HCT116 (cell line): ENCODE data around the gene MAPK14. TPM values are rescaled to one million over a fixed set of nuclear protein-coding genes. Genes with fewer than 3 reads are reported as not detected.

ENCODE experiments used
- ATAC-seq: fragments of 200-7000 bp; cut with Tn5 transposase; 2 replicates; pipeline ENCODE4 v1.9.1; 2020; ENCODE audit warnings: mild to moderate bottlenecking, moderate library complexity
- BruUV-seq: library from RNA; stranded (reverse); fragments of 400-500 nt; replicated peaks from 2 replicates; lab custom pipeline; 2021; lab: Mats Ljungman, UMichigan
- CTCF ChIA-PET: fragments of 300-600 bp; sonication (Branson Sonifier 250); formaldehyde crosslinking; loops from one replicate; lab custom pipeline; 2021; ENCODE audit warnings: antibody characterized with exemption; lab: Charles Lee
- POLR2A ChIA-PET: fragments of 300-600, 350-600 bp; sonication (Branson Sonifier 250); formaldehyde crosslinking; loops from one replicate; lab custom pipeline; 2021; ENCODE audit warnings: antibody characterized with exemption; lab: Charles Lee
- RAD21 ChIA-PET, 2 experiments: fragments of 300-600 bp; sonication (Branson Sonifier 250); formaldehyde crosslinking; loops; one replicate each; lab custom pipeline; 2023; ENCODE audit warnings: low total read pairs in 2 of 2; ENCODE audit not compliant: uncharacterized antibody in 2 of 2, unreplicated experiment in 2 of 2, low non-redundant PET in 1 of 2; lab: Charles Lee
- DNase-seq: peaks from one replicate; pipeline ENCODE4 v3.0.0-alpha.2; 2010; ENCODE audit warnings: low read depth, low spot score
- H2AFZ ChIP-seq: fragments of 200-600 bp; shearing (Covaris generic), sonication (generic); 2 replicates; pipeline ENCODE4 v1.6.1; 2017; ENCODE audit warnings: low read depth, mixed run types, mixed read lengths, antibody characterized with exemption, low read length; ENCODE audit not compliant: poor library complexity, severe bottlenecking
- H3K27ac ChIP-seq: 2 replicates; pipeline ENCODE4 v1.5.1; 2012; ENCODE audit warnings: low read depth, low read length
- H3K27me3 ChIP-seq: fragments of 200-600 bp; sonication (generic); 2 replicates; pipeline ENCODE4 v1.6.1; 2016; ENCODE audit warnings: mixed run types, low read length, mixed read lengths; ENCODE audit not compliant: insufficient read depth
- H3K36me3 ChIP-seq, 2 experiments: fragments of 200-500 bp in 1 of 2; fragments of 200-600 bp in 1 of 2; sonication (Bioruptor generic) in 1 of 2; sonication (generic) in 1 of 2; 2 replicates each; pipeline versions ENCODE4 v1.5.1 to v1.6.1; 2014 to 2016; ENCODE audit warnings: low read length in 2 of 2, inconsistent platforms in 1 of 2, mixed read lengths in 1 of 2, mixed run types in 1 of 2; ENCODE audit not compliant: insufficient read depth in 2 of 2, control insufficient read depth in 1 of 2
- H3K4me1 ChIP-seq, 2 experiments: fragments of 200-600 bp in 1 of 2; sonication (generic) in 1 of 2; 2 replicates each; pipeline versions ENCODE4 v1.5.1 to v1.6.1; 2012 to 2017; ENCODE audit warnings: low read length in 2 of 2, inconsistent platforms in 1 of 2, mild to moderate bottlenecking in 1 of 2, mixed read lengths in 1 of 2, mixed run types in 1 of 2, moderate library complexity in 1 of 2; ENCODE audit not compliant: insufficient read depth in 2 of 2, control insufficient read depth in 1 of 2
- H3K4me2 ChIP-seq: fragments of 200-600 bp; sonication (generic); 2 replicates; pipeline ENCODE4 v1.6.1; 2017; ENCODE audit warnings: mixed run types, low read length, mixed read lengths
- H3K4me3 ChIP-seq, 2 experiments: fragments of 200-600 bp in 1 of 2; sonication (generic) in 1 of 2; replicated peaks in 1 of 2; 2 replicates each; pipeline ENCODE4 v1.5.1; 2011 to 2016; ENCODE audit warnings: low read length in 2 of 2, control low read depth in 1 of 2, low read depth in 1 of 2, mild to moderate bottlenecking in 1 of 2, mixed read lengths in 1 of 2, mixed run types in 1 of 2
- H3K79me2 ChIP-seq: fragments of 200-600 bp; sonication (generic); 2 replicates; pipeline ENCODE4 v1.6.1; 2017; ENCODE audit warnings: mild to moderate bottlenecking, mixed run types, low read length, moderate library complexity, mixed read lengths; ENCODE audit not compliant: insufficient read depth
- H3K9ac ChIP-seq: fragments of 200-600 bp; sonication (generic); 2 replicates; pipeline ENCODE4 v1.6.1; 2016; ENCODE audit warnings: low read length, mixed read lengths
- H3K9me2 ChIP-seq: fragments of 200-600 bp; sonication (generic), shearing (Covaris generic); 2 replicates; pipeline ENCODE4 v1.6.1; 2017; ENCODE audit warnings: mixed run types, mild to moderate bottlenecking, moderate library complexity; ENCODE audit not compliant: insufficient read depth
- H3K9me3 ChIP-seq, 2 experiments: fragments of 200-500 bp in 1 of 2; fragments of 200-600 bp in 1 of 2; sonication (Bioruptor generic) in 1 of 2; sonication (generic) in 1 of 2; 2 replicates each; pipeline ENCODE4 v1.6.1; 2014 to 2017; ENCODE audit warnings: low read length in 2 of 2, mixed read lengths in 2 of 2, inconsistent platforms in 1 of 2, low read depth in 1 of 2, mild to moderate bottlenecking in 1 of 2, mixed run types in 1 of 2, moderate library complexity in 1 of 2; ENCODE audit not compliant: control insufficient read depth in 1 of 2, insufficient read depth in 1 of 2
- H4K20me1 ChIP-seq: fragments of 200-600 bp; sonication (generic), shearing (Covaris generic); 2 replicates; pipeline ENCODE4 v1.6.1; 2017; ENCODE audit warnings: mixed run types, mild to moderate bottlenecking, moderate library complexity; ENCODE audit not compliant: insufficient read depth
- CBX3 ChIP-seq: IDR thresholded peaks from 2 replicates; pipeline ENCODE4 v1.6.1; 2012; ENCODE audit warnings: low read depth
- CEBPB ChIP-seq: IDR thresholded peaks from 2 replicates; pipeline ENCODE4 v1.6.1; 2012; ENCODE audit warnings: low read depth
- EZH2 ChIP-seq: fragments of 200-600 bp; sonication (generic); IDR thresholded peaks from 2 replicates; pipeline ENCODE4 v1.6.1; 2017; ENCODE audit warnings: antibody characterized with exemption, mixed run types
- FOSL1 ChIP-seq: IDR thresholded peaks from 2 replicates; pipeline ENCODE4 v1.6.1; 2012; ENCODE audit warnings: low read depth
- POLR2AphosphoS5 ChIP-seq: IDR thresholded peaks from 2 replicates; pipeline ENCODE4 v1.6.1; 2011; ENCODE audit warnings: mild to moderate bottlenecking, low read depth, low read length, moderate library complexity
- RAD21 ChIP-seq: IDR thresholded peaks from 2 replicates; pipeline ENCODE4 v1.6.1; 2012; ENCODE audit warnings: low read depth, mild to moderate bottlenecking
- SIN3A ChIP-seq: IDR thresholded peaks from 2 replicates; pipeline ENCODE4 v1.6.1; 2012; ENCODE audit warnings: low read depth
- SP1 ChIP-seq: IDR thresholded peaks from 2 replicates; pipeline ENCODE4 v1.6.1; 2012; ENCODE audit warnings: low read depth
- YY1 ChIP-seq: IDR thresholded peaks from 2 replicates; pipeline ENCODE4 v1.6.1; 2011; ENCODE audit warnings: low read length, low read depth, moderate library complexity, mild to moderate bottlenecking; ENCODE audit not compliant: insufficient replicate concordance; ENCODE audit errors: extremely low read depth
- ZBTB33 ChIP-seq: IDR thresholded peaks from 2 replicates; pipeline ENCODE4 v1.6.1; 2011; ENCODE audit warnings: mild to moderate bottlenecking, low read length, moderate library complexity; ENCODE audit not compliant: insufficient replicate concordance; ENCODE audit errors: extremely low read depth
- ZNF274 ChIP-seq: fragments of 200-500 bp; sonication (Bioruptor generic); IDR thresholded peaks from 2 replicates; pipeline ENCODE4 v1.6.1; 2014; ENCODE audit warnings: mild to moderate bottlenecking, low read depth, low read length, inconsistent platforms
- intact Hi-C: fragments of 100-400 bp; cut with micrococcal nuclease; formaldehyde crosslinking; loops from 2 replicates; pipeline ENCODE4 v1.10.0; 2022
- total RNA-seq: library from RNA; stranded (reverse); gene quantifications from one replicate; pipeline ENCODE4 v1.2.1, GENCODE V29; 2021; ENCODE audit not compliant: unreplicated experiment

MAPK14 gene
- total RNA-seq, 1 experiment from 2014 or later = 34.2 TPM

- Histone ChIP-seq H3K9me3 (no peaks in the 10 kb centered on the region), H3K9ac (no peak overlapping the region), H2AFZ (no peak overlapping the region), H3K4me1 (no peaks in the 10 kb centered on the region), H3K9me2 (no peaks in the 10 kb centered on the region), H3K4me3 (no peak overlapping the region), H4K20me1 (no peaks in the 10 kb centered on the region), H3K4me2 (no peak overlapping the region), H3K27ac (no peak overlapping the region), H3K36me3 (peaks cover 0 to 7% of the 10 kb centered on the region in 2 experiments; a peak in 1 of 4 replicates), H3K79me2 (0 out of 2 replicates have a peak, but pooled peaks cover 7% of the 10 kb centered on the region), H3K27me3 (no peaks in the 10 kb centered on the region)
- ATAC-seq = no peak
- no TSS peak for BruUV-seq
- intact Hi-C loops = no loop called here
- DNase-seq = no peak
- POLR2A ChIA-PET = interaction anchor here (0.5 to 0.8 kb wide), 2 partner anchors 8 to 500 kb away, joined by 3 read pairs; no protein-coding TSS in a partner anchor
- TF ChIP-seq ZBTB33 = no peak
- no peak for TF ChIP-seq SP1
- TF ChIP-seq CEBPB = no peak
- TF ChIP-seq YY1 = no peak
- TF ChIP-seq POLR2AphosphoS5 = no peak
- TF ChIP-seq RAD21 = no peak
- TF ChIP-seq ZNF274 = no peak
- no peak for TF ChIP-seq CBX3
- no peak for TF ChIP-seq FOSL1
- no peak for TF ChIP-seq SIN3A
- no peak for TF ChIP-seq EZH2
- RAD21 ChIA-PET = no interaction called here
- CTCF ChIA-PET = interaction anchor here (1.0 kb wide), 1 partner anchor 10 kb away, joined by 3 read pairs; no protein-coding TSS in a partner anchor
Measured at GRCh38 chr6:36076178-36077063, 48.8 kb downstream of the MAPK14 start.
